SKM-1 treated with dmso at 0.1 percent for 144 hours (cell line): ENCODE results near the gene EPB41L2.
"Not testable (repeated sequence)": the region's sequence is repeated elsewhere in the genome, so short reads cannot be mapped to it uniquely, and the experiment has no call there.

Experiments used
- DNase-seq: peaks from one replicate; lab custom pipeline; 2025; ENCODE audit not compliant: unreplicated experiment; lab: John Stamatoyannopoulos, UW

EPB41L2 gene

GRCh38 chr6:130918171-130918570, 144.9 kb downstream of the EPB41L2 start:
- no peak for DNase-seq

- not testable (repeated sequence) for DNase-seq
Observed at GRCh38 chr6:130915606-130916005, 147.4 kb downstream of the EPB41L2 start.

- DNase-seq, result no peak
Observed at GRCh38 chr6:130913120-130913519, 149.9 kb downstream of the EPB41L2 start.

GRCh38 chr6:130912434-130912833, 150.6 kb downstream of the EPB41L2 start:
- no peak for DNase-seq

- no peak for DNase-seq
Observed at GRCh38 chr6:130908958-130909357, 154.1 kb downstream of the EPB41L2 start.

GRCh38 chr6:130908188-130908587, 154.9 kb downstream of the EPB41L2 start:
- DNase-seq, result no peak

GRCh38 chr6:130907687-130908086, 155.4 kb downstream of the EPB41L2 start:
- no peak for DNase-seq

GRCh38 chr6:130906736-130907381, 156.2 kb downstream of the EPB41L2 start:
- DNase-seq, result no peak

- no peak for DNase-seq
Observed at GRCh38 chr6:130903602-130904001, 159.4 kb downstream of the EPB41L2 start.

GRCh38 chr6:130903007-130903406, 160.0 kb downstream of the EPB41L2 start:
- DNase-seq, result no peak

- DNase-seq, result no peak
Observed at GRCh38 chr6:130900913-130901312, 162.1 kb downstream of the EPB41L2 start.

GRCh38 chr6:130896249-130896648, 166.8 kb downstream of the EPB41L2 start:
- DNase-seq, result no peak

GRCh38 chr6:130895516-130895915, 167.5 kb downstream of the EPB41L2 start:
- no peak for DNase-seq

- no peak for DNase-seq
Observed at GRCh38 chr6:130893766-130894165, 169.3 kb downstream of the EPB41L2 start.

- DNase-seq, result peak; percentile 25
Observed at GRCh38 chr6:130893277-130893676, 169.8 kb downstream of the EPB41L2 start.

- DNase-seq, result no peak
Observed at GRCh38 chr6:130890521-130890971, 172.5 kb downstream of the EPB41L2 start.

GRCh38 chr6:130889423-130889822, 173.6 kb downstream of the EPB41L2 start:
- DNase-seq, result no peak

GRCh38 chr6:130888246-130888645, 174.8 kb downstream of the EPB41L2 start:
- DNase-seq, result no peak

- DNase-seq, result no peak
Observed at GRCh38 chr6:130886966-130887365, 176.1 kb downstream of the EPB41L2 start.

GRCh38 chr6:130885392-130886192, 177.5 kb downstream of the EPB41L2 start:
- DNase-seq, result peak; percentile 65

GRCh38 chr6:130882370-130882769, 180.7 kb downstream of the EPB41L2 start:
- DNase-seq, result peak; percentile 3

- no peak for DNase-seq
Observed at GRCh38 chr6:130879826-130880225, 183.2 kb downstream of the EPB41L2 start.
